ENCODE results near the gene CCNY.

Gene CCNY

DNA sequence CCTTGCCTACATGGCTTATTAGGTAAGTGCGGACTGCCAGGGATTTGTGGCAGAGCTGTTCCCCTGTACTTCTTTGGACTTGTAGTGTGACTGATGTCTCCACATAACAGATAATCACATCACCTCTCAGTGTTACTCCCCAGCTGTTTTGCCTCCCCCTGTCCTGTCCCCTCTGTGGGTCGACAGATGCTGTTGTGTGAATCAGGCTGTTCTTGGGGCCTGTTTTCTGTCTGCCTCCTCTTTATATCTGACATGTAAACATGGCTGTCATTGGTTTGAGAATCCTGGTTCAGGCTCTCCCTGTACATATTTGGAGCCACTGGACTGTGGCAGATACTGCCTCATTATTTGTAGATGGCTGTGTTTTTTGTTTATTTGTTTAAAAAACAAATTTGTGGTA lies 22.7 kb downstream of the CCNY start:
- DNase-seq: no peak

DNA sequence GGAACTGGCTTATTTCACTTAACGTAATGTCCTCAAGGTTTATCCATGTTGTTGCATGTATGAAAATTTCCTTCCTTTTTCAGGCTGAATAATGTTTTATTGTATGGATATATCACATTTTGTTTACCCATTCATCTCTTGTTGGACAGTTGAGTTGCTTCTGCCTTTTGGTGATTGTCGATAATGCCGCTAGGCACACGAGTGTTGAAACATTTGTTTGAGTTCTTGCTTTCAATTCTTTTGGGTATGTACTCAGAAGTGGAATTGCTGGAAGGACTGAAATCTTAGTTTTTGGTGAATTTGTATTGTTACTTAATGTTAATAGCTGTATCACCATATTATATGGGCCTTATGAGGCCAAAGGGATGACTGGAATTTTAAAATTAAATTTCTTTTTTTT lies 23.6 kb downstream of the CCNY start:
- no peak for DNase-seq

DNA sequence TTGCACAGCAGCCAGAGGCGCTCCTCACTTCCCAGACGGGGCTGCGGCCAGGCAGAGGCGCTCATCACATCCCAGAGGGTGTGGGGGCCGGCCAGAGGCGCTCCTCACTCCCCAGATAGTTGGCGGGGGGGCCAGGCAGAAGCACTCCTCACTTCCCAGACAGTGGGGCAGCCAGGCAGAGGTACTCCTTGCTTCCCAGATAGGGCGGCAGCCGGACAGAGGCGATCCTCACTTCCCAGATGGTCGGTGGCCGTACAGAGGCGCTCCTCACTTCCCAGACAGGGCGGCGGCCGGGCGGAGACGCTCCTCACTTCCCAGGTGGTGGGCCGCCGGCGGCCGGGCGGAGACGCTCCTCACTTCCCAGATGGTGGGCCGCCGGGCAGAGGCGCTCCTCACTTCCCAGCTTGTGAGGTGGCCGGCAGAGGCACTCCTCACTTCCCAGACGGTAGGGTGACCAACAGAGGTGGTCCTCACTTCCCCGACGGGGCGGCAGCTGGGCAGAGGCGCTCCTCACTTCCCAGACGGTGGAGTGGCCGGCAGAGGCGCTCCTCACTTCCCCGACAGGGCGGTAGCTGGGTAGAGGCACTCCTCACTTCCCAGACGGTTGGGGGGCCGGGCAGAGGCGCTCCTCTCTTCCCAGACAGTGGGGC lies 26.5 kb downstream of the CCNY start:
- DNase-seq: no peak

DNA sequence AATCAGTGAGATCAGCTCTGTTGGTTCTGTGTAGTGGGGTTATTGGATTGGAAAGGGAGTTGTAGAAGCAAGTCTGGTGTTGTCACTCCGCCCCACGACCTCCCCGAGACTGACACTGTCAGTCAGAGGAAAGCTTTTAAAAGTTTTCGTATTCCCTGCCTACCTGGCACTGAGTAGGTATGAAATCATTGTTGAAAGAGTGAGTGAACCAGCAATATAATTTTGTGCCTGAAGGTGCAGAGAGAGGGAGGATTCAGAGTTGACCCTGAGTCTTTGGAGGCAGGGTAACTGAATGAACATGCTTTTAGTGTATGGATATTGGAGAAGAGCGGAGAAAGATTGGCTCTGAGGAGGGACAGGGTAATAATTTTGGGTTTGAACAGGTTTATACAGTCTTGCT lies 27.3 kb downstream of the CCNY start:
- no peak for DNase-seq

DNA sequence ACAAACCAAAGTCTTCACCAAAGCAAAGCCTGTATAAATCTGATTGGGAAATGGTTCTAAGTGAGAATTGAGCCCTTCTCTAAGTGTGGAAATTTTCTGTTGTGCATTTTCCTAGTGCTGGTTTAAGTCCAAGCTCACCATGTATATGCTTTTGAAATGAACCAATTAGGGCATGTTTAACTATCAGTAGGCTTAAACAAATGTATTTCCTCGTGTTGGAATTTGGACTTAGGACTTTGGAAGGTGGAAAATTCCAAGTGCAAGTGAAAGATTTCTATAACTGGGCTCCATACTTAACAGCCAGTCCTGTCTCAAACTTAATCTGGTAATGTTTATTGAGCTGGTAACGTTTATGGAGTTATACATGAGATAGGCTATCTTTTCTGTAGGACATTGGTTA lies 28.5 kb downstream of the CCNY start:
- no peak for DNase-seq

DNA sequence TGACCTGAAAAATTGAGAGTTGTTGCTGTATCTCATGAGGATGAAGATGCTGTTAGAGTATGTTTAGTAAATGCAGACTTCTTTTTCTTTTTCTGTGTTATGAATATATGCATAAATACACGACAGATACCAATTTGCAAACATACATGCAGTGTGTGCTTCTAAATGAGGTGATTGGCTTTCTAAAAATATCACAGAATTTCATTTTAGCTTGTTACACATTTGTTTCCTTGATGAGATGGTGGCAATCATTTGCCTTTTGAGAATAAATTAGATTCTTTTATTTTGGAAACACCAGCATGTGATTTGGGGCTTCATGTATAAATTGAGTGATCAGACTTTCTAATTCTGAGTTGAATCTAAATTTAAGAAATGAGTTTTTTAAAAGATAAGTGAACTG lies 29.7 kb downstream of the CCNY start:
- DNase-seq: no peak

DNA sequence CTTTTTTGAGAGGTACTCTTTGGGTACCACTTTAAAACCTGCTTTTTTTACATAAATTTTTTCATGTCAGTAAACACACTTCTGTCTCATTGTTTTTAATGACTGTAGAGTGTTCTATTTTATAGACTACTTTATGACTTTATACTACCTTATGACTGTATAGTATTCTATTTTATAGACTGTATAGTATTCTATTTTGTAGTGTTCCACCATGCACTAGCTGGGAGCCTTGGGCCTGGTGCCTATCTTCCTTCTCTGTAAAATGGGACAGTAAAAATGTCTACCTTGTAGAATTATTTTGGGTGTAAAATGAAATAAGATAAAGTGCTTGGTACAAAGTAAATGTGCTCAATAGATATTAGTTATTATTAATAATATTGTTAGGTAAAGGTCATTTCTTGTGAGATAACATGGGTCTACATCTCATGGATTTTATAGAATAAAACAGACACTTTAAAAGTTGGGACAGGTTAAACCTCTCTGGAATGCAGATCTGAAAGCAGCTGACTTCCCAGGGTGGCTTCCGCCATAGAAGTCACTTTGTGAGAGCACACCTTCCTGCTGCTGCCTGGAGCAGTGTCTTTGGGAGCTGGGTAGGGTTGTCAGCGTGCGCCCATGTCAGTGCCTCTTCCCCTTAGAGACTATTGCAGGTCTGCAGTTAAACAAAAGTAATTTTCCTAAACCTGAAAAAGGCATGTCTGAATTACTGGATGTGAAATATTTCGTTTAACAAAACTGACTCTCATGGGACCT lies 31.0 kb downstream of the CCNY start:
- DNase-seq: no peak

DNA sequence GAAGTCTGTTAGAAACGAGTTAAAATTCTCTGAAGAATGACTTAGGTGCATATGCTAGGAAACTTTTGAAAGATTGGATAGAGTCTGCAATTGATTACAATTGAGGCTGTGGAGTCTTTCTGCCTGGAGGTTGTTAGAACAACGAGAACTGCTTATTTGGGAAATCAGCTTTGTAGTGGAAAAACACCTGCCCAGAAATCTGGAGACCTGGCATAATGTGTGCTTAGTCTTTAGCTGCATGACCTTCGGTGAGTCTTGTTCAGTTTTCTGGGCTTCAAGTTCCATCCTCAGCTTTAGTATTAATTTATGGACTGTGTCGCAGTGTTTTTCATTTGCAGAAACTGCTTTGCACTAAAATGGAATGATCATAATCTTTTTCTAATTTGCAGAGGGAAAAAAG lies 31.7 kb downstream of the CCNY start:
- no peak for DNase-seq

DNA sequence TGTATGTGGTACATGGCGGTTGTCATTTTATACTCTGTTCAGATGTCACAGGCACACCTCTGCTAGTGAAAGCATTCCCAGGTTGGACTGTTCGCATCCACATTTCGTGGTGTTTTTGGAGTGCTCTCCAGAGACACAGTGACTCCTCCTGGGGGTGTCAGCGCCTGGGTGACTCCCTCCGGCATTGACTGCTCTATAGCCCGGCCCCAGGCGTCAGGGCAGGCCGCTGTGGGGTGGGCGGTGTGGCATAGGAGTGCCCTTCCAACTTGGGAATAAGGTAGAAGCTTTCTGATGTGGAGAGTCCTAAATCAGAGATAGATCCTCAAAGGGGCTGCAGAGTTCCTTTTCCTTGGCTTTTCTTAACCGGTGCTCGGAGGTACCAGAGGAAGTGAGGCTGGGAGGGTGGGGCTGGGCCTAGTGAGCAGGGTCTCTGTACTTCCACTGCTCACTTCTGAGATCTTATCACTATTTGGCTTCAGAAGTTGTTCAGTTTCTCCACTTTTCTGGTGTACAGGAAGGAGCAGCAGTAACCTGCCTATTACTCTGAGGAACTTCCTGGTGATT lies 32.3 kb downstream of the CCNY start:
- no peak for DNase-seq

DNA sequence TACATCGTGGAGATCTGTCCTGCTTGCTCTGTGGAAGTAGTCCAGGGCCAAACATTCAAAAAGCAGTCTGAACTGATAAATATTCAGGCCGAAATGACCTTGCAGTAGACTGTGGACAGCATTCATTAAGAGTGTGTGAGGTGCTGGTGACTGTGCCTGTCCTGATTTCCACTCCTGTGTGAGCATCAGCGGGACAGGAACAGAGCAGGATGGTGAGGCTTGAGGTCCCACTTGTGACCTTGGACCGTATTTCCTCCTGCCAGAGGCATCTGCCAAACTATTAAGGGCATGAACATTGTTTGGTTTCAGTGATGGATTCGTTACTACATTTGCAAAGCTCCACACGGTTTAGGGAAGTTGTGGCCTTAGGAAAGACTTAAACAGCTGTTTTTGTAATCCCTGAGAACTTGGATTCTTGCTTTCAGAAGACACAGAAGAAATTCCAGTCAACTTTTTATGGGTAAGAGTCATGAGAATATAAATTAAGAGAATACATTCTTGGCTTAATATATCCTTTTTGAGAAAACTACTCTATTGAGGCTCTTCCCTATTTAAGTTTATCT lies 32.8 kb downstream of the CCNY start:
- no peak for DNase-seq

DNA sequence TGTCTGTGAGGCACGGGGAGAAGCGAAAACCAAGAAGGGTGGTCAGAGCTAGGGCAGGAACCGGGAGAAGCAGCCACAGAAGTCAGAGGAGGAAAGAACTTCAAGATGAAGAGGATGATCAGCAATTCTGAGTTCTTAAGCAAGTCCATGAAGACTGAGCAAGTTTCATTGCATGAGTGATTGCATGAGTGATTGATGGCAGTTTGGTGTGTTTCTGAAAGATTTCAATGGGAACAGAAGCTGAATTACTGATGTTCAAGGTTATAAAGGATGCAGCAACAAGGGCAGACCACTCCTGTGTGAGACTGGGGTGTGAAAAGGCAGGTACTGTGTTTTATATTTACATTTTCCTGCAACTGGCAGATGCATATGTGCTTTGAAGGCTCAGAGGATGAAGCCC lies 35.4 kb downstream of the CCNY start:
- DNase-seq: no peak

DNA sequence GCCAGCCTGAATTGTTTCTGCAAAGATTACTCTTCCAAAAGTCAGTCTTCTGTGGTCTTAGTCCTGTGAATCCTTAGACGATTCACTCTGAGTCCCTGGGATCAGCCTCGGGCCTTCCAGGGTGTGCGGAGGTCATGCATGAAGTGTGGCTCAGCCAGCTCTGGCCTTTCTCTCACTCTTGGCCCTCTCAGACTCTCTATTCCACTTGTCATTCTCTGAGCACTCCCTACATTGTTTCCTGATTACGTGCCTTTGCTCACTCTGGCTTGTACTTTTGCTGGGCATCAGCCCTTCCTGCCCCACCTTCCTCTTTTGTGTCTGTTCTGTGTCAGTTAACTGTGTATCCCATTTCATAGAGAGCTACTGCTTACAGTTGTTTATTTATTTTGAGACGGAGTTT lies 36.0 kb downstream of the CCNY start:
- DNase-seq: no peak

DNA sequence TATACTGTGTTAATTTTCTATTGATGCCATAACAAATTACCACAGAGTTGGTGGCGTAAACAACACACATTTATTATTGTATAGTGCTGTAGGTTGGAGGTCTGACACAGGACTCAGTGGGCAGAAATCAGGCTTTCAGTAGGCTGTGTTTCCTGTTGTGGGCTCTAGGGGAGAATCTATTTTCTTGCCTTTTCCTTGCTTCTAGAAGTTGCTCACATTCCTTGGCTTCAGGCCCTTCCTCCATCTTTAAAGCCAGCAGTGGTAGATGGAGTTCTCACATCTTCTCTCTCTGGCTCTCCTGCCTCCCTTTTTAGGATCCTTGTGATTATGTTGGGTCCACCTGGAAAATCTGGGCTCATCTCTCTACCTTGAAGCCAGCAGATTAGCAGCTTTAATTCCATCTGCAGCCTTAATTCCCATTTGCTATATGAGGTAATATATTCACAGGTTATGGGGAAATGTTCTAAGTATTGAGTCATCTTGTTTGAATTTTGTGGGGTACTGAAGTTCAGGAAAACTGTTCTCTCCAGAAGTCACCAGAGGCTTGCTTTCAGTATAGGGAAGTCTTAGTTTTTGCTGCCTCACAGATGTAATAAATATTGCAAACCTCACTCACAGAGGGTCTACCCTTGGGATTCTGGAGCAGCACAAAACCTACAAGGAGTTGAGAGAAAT lies 38.9 kb downstream of the CCNY start:
- DNase-seq: no peak

DNA sequence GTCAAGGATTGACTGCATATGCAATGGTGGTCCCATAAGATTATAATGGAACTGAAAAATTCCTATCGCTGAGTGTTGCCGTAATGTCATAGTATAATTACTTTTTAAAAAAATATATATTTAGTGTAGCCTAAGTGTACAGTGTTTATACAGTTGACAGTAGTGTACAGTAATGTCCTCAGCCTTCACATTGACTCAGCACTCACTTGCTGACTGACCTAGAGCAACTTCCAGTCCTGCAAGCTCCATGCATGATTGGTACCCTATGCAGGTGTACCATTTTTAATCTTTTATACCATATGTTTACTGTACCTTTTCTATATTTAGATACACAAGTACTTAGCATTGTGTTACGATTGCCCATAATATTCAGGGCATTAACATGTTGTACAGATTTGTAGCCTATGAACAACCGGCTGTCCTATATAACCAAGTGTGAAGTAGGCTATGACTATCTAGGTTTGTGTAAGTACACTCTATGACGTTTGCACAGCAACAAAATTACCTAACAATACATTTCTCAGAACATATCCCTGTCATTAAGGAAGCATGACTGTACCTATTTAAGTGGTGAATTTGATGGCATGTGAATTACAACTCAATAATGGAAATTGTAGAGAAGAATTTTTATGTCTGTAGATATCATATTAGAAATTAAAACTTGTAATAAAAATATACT lies 40.9 kb downstream of the CCNY start:
- no peak for DNase-seq

DNA sequence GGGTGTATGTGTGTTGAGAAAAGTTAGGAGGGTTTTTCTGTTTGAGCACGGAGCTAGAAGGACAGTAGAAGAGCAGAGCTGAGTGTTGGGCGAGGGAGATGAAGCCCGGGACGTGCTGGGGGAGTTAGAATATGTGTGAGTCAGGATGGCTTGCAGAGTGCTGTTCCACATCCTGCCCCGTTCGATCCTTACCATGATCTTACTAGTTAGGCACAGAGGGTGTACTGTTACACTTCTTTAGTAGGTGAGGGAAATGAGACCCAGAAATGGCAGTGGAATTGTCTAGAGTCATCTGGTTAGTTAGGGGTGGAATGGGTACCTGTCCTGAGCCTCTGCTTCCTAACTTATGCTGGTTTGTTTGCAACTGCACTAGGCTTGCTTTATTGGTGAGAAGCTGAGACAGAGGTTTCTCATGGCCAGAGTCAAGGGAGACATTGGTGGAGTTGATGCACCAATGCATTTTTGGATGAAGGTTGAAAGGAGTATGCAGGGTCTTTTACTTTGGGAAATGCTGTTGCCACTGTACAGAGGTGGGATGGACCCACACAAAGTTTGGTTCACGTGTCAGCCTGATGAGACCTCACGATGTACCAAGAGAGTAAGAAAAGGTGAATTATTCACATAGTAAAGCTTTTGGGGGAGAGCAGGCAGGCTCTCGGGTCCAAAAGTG lies 42.4 kb downstream of the CCNY start:
- no peak for DNase-seq

DNA sequence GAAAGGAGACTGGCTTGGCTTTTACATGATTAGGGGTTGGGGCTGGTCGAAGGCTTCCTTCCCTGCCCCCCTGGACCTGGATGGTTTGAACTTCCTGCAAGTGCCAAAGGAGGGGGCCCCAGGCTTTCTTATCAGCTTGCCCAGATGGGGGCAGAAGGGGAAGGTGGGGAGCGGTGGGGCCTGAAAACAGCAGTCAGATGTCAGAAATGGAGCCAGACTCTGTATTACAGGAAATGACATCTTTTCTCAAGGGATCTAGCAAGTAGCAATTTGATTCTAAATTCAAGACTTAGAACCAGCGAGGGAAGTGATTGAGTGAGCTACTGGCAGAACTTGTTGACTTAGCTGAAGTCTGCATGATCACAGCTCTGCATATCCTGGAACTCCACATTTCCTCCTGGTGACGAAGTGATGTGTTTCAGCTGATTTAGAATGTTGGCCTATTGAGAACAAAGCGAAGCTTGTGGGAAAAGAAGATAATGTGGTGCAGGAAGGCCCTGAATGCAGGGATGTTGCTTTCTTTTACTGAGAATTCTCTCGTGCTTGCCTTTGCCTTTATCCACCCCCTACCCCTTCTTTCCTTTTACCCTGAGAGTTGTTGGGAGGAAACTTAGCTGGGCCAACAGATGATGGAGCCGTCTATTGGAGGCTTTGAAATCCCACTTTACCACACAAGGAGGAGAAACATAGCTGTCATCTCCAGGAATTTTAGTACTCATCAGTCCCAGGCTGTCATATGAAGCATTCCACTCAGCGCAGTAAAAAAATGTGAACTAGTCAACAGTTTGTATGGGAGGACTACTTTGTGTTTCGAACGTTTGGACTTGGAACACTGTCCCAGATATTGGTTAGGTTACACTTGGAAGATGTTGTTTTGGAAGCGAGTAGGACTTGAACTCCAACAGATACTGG lies 43.2 kb downstream of the CCNY start:
- DNase-seq: no peak

DNA sequence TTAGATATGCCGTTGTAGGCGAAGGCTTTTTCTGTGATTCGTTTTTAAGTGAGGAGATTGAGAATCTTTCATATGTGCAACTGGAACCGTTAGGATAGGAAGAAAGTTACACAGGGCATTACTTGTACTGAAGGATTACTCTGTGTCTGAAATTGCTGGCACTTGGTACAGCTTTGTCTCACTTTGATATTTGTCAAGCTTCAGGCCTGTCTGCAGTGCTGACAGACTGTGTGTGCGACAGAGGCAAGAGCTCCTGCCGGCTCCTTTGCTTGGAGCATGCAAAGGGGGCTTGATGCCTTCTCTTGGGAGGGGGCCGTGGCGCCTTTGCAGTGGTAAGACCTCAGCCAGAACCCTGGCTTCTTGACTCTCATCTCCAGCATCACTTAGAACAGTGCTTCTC lies 45.8 kb downstream of the CCNY start:
- no peak for DNase-seq

DNA sequence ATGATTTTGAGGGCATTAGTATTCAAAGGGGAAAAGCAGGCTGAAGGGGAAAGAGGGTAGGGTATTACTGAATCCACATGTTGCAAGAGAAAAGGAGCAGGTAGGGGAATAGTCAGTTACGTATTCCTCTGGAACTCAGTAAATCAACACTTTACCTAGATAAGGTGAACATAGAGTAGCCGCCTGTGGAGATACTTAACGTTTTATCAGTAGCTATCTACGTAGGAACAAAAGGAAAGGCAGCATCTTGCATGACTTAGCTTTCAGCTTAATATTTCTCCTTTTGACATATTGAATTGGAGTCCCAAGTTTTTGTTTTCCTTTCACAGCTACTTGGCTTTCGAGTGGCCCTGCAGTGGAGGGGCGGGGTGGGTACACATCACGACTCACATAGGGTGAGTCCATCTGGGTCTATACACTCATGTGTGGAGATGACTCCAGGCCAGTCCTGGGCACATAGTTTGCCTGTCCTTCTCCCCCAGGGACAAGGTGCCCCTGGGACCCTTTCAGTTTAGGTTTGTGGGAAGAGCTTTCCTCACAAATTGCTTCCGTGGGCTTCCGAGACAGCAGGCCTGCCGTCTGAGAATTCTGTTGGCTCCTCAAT lies 48.1 kb downstream of the CCNY start:
- no peak for DNase-seq

DNA sequence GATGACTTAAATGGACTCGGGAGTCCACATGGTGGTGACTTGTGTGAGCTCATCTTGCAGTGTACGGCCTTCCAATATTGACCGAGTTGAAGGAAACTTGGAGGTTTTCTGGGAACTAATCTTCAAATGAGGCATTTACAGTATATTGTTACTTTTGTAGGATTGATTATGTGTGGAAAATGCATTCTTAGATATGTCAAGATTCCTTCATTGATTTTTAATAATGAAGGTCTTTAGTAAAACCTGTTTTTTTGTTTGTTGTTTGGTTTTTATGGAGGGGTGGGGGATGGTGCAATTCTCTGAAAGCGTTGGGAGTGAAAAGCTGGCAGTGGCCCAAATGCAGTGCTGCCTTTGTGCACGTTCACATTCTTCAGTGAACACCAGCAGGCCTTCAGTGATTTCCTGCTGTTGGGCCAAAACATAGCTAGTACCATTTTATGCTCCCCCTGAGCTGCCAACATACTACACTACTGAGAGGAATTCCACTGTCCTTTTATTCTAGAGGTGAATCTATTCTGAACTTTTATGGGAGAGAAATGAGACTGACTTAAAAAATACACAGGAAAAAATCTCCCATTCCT lies 50.4 kb downstream of the CCNY start:
- no peak for DNase-seq

DNA sequence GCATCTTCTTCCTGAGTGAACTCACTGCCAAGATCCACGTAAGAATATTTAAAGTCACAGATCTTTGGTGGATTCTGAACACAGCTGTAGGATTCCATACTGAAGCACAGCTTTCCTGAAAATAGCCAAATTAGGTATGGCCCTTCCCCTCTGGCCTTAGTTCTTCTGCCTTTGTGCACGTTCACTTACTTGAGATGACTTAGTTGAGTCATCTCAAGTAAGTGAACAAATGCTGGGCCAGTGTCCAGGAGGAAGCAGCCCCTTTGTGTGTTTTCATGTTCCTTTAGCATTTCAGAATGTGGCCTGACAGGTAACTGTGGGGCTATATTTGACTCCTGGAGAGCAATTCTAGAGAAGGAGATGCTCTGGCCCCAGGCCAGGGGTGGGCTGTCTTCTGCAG lies 51.5 kb downstream of the CCNY start:
- DNase-seq: no peak

DNA sequence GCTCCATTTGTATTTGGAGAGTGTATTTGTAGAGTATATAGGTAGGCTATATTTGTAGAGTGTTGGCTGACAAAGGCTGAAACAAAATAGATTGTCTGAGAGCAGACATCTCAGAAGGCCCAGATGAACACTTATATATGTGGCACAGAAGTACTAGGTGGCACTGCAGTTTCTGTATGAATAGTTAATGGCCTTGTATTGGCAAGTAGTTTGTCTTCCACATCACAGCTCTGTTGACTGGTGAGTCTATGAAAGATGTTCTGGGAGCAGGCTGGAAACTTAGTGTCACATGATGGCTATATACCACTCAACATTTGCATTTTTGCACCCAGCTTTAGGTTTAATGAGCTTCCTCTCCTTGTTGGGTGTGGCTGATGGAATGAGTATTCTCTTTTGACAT lies 51.9 kb downstream of the CCNY start:
- DNase-seq: no peak

Data from activated CD4-positive, alpha-beta T cell treated with anti-CD3 and anti-CD28 coated beads, Interleukin-2, amount 50 U/mL, for 1 hour (primary cell).